ENCODE results near the gene FAM111A.
A peak's percentile ranks its signal among the peaks of the same experiment; 100 is the strongest.

Gene FAM111A

DNA sequence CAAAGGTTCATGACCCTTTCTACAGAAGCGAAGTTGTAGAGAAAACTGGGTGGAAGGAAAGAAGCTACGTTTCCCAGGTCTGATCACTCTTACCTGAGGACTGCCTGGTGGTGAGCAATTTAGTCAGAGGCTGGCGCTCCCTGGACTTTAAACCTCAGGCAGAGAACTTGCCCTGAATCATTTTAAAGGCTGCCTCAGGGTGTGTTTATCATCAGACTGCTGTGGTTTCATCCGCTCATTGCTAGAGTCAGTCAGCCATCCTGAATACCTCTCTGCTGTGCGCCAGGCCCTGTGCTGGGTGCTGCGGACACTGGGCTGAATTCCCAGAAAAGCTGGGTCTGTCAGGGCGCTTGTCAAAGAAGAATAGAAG lies 32.0 kb downstream of the FAM111A start:
- intact Hi-C loops (cut with DNase I) = no loop called here
- no peak for DNase-seq

DNA sequence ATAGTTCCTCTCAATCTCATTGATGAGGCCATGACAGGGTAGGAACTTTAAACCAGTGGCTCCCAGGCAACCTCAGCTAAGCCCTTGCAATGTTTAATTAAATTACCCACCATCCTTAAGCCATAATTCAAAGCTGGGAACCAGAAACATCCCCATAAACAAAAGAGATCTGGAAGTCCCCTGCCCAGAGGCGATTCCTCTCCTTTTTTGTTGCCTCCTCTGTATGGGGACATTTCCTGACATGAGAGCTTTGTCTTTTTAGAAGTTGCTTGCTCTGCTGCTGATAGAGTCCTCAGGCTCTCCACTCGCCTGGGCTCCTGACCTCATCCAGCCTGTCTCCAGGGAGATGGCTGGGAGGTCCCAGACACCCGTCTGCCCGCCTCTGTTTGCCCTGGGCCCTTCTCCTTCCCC lies 32.4 kb downstream of the FAM111A start:
- no peak for DNase-seq
- intact Hi-C loops (cut with DNase I) = no loop called here

DNA sequence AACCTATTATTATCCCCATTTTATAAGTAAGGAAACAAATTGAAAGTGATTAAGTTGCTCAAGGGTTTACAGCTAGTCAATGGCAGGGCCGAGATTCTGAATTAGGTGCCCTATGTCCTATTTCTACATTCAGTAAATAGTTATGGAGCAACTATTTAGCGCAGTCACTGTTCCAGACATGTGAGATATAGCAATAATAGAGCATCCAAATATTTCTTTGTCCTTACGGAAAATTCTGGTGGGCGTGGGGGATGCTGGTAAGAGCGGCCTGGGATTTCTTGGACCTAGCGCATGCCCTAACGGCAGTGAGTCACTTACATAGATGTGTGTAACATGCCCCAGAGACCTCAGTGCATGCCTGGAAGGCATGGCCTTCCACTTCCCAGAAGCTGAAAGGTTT lies 33.7 kb downstream of the FAM111A start:
- intact Hi-C loops (cut with DNase I) = no loop called here
- no peak for DNase-seq

DNA sequence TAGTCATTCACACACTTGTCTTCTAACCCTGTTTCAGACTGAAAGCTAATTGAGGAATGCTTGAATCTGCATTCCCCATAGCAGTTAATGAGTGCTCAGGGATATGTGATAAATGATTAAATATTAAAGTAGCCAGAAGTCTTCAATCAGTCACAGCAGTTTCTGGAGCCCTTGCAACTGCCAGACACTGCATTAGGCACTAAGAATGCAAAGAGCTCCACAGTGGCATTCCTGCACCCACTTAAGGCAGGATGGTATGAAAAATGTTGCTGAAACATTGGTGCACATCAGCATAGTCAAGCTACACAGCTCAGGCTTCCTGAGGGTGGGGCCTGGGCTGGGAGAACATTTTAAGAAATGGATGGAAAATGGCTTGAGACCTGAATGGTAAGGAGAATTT lies 35.7 kb downstream of the FAM111A start:
- DNase-seq = no peak
- intact Hi-C loops (cut with DNase I) = no loop called here

DNA sequence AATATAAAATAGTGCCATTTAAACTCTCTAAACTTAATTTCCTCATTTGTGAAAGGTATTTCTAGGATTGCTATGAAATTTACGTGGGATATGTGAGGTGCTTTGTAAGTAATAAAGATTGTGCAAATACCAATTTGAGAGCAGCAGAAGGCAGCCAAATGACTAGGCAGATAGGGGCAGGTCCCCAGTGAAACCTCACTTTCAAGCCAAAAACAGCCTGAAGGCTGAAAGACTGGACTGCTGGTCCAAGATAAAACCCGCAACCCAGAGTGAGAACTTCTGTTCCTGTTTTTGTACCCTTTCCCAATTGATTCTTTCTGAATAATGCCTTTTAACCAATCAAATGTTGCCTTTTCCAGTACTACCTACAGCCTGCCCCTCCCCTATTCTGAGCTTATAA lies 36.5 kb downstream of the FAM111A start:
- intact Hi-C loops (cut with DNase I) = no loop called here

DNA sequence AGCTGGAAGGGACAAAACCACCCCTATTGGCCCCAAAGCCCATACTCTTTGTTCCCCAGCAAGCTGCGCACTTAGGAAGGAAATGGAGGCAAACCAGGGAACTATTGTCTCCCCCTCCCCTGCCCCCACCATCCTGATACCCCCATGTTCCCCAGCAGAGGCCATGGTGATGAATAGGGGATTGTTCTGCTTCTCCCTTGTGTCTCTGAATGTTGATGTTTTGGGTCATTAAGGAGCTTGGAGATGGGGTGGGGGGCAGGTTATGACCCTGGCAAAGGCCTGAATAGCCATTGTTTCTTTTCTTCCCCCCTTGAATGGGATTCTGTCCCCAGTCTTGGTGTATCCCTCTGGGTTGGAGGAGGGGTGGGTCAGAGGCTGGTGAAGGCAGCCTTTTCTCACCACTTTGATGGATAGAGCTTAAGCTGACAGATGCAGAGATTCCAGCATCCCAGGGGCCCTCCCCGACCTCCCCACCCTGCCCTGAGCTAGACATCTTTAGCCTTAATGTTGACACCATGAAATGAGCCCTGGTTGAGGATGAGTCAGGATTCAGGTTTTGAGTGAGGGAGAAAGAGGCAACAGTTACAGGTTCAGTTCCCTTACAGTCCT lies 37.6 kb downstream of the FAM111A start:
- DNase-seq = peak in 1 of 10 donors; percentile 24
- intact Hi-C loops (cut with DNase I) = no loop called here

More for the DNA sequence above, 36.5 kb downstream of the FAM111A start:
- no peak for DNase-seq

DNA sequence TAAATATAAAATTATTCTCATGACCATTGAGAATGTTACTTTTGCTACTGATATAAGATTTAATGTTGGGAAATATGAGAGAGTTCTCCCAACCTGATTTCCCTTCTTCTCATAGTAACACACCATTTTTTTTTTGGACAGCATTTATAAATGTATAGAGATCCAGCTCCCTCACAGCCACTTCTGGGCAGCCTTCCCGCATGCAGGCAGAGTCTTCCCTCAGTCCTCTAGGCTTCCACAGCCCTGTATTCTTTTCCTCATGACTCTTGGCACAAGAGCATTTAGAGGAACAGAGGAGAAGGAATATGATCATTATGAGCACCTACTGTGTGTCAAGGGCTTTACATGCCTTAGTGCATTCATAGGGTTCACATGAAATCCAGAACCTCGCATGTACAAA lies 38.3 kb downstream of the FAM111A start:
- intact Hi-C loops (cut with DNase I) = no loop called here
- DNase-seq = peak in 5 of 10 donors; percentile 42 to 87 (median 77)

DNA sequence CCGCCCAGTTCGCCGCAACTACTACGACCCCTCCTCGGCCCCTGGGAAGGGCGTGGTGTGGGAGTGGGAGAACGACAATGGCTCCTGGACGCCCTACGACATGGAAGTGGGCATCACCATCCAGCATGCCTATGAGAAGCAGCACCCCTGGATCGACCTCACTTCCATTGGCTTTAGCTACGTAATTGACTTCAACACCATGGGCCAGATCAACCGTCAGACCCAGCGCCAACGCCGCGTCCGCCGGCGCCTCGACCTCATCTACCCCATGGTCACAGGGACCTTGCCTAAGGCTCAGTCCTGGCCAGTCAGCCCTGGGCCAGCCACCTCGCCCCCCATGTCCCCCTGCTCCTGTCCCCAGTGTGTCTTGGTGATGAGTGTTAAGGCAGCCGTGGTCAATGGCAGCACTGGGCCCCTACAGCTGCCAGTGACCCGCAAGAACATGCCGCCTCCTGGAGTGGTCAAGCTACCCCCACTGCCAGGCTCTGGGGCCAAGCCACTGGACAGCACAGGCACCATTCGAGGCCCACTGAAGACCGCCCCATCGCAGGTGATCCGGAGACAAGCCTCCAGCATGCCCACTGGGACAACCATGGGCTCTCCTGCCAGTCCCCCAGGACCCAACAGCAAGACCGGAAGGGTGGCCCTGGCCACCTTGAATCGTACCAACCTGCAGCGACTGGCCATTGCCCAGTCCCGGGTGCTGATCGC lies 39.2 kb downstream of the FAM111A start:
- intact Hi-C loops (cut with DNase I) = no loop called here
- peak in 2 of 10 donors; percentile 67 to 84 for DNase-seq

DNA sequence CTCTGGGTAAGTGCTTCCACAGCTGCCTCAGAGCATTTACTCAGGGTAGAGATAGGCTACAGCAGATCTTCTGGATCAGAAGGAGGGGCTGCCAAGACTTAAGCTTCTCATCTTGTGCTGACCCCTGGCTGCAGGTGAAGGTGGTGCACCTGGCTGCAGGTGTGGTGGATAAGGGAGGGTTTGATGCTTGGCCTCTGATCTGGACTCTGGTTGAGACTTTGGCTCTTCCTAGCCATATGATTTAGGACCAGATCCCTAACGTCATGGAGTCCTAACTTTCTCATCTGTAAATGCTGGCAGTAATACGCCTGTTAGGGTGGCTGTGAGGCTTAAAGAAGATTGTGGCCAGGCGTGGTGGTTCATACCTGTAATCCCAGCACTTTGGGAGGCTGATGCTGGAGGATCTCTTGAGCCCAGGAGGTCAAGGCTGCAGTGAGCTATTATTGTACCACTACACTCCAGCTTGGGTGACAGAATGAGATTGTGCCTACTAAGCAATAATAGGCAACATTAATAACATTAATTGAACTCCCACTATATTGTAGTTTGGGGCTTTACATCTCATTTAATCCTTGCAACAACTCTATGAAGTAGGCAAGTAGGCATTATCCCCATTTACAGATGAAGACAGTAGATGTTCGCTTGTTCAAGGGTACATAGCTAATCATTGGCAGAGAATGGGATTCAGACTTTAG lies 39.9 kb downstream of the FAM111A start:
- intact Hi-C loops (cut with DNase I) = no loop called here

DNA sequence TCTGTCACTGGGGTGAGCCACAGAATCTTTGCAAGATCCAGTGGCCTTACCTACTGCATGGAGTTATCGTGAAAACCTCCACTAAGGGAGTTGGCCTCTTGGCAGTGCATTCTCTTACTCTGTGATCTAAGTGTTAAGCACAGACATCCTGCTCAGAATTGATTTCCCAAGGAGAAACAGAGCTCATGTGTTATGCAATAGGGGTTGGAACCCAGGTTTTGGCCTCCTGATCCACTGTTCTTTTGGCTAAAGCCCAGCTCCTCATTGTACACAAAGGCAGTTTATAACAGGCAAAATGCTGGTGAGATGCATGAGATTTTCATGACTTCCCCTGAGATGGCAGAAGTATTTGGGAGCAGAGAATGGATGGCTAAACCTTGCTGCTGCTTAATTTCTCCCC lies 41.1 kb downstream of the FAM111A start:
- intact Hi-C loops (cut with DNase I) = no loop called here
- no peak for DNase-seq

More for the DNA sequence above, 39.9 kb downstream of the FAM111A start:
- no peak for DNase-seq

DNA sequence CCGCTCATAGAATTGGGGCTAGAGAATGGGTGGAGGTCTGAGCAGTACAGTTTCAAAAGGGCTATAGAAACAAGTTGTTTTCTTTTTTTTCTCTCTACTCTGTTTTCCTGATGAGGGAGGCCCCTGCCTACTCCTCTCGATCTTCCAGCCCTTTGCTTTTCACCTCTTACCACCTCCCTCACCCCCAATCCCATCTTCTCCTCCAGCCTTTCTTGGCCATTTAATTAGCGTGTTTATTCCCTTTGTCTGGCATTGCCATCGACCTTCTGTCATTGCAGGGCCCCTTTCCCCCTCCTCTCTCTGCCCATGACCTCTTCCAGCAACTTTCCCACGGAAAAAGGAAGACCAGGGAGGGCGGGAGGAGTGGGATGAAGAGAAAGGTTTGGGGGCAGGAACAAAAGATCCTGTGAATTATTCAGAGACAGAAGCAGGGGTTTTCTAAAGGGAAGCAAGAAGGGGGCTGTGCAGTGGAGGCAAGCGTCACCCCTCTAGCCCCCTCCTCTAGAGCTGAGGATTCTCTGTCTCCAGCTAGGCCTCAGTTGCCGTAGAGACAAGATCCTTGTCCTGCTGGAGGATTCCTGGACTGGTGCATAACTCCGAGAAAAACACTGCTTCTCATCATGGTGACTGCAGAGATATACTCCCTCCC lies 42.2 kb downstream of the FAM111A start:
- intact Hi-C loops (cut with DNase I) = no loop called here
- no peak for DNase-seq

DNA sequence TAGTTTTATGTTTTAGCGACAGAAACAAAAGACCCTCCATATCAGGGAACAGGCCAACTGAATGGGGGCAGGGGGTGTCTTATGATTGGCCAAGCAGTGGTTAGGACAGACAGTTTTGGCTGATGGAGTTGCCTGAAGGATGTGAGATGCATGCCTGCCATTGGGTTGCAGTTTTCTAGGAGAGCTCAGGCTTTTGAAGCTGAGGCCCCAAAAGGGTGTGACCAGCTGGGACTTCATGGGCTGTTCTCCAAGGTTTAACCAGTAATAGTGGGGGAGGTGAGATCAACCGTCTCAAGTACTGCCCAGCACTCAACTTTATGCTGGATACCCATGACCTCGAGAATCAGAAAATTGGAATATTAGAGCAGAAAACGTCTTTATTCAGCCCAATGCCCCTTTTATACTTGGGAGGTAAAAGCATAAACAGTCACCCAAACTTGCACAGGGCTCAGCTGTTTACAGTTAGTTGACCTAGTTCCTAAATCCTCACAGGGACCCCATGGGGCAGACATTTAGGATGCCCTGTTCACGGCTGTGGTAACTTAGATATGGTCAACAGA lies 42.8 kb downstream of the FAM111A start:
- intact Hi-C loops (cut with DNase I) = no loop called here
- DNase-seq = no peak

DNA sequence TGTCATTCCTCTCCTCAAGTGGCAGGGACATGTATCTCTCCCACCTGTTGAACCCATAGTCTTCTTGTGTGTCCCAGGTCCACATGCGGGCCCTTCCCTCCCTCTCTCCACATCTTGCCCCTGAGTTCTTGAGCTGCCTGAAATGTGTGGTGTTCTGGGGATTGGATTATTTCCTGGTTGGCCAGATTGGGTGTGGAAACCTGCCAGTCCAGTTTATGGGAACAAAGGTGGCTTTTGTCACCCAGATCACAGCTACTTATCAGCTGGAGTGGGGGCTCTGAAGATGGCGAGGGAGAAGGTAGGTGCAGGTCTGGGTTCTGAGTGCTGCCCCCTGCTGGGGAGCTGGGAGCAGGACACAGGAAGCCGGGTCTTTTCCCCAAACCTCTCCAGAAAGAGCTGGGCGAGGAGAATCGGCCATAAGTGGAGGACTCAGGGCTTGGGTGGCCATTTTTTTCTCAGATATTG lies 43.5 kb downstream of the FAM111A start:
- DNase-seq = peak in 5 of 10 donors; percentile 49 to 73 (median 57)
- intact Hi-C loops (cut with DNase I) = no loop called here

DNA sequence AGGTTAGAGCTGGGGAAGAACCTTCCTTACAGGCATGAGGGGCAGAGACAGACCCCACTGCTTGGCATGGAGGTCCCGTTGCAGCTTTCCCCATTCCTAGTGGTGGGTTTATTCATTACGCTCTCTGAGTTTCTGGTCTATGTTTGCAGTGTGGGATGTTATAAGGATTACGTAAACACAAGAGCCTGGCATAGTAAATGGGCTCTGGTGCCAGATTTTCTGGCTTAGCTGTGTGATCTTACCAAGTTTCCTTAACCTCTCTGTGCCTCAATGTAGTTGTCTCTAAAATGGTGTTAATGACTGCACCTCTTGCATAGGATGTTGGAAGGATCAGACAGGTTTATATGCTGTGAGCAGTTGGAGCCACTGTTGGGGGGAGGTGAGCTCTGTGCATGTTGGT lies 44.4 kb downstream of the FAM111A start:
- DNase-seq = no peak
- intact Hi-C loops (cut with DNase I) = no loop called here

DNA sequence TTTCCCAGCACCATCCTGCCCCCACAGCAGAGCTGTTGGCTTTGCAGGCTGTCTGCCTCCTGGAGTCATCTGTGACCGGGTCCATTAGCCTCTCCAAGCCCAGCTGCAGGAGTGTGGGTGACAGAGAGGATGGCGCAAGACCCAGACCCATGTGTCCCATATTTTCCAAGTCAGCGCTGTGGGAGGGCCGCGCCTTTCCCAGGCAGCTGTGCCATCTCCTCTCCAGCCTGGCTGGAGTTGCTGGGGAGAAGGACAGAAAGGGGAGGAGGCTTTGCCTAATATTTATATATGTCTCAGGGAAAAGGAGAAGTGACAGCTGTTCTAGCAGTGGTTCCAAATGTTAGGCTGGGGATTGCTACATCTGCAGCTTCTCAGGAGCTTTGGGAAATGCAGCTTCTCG lies 44.9 kb downstream of the FAM111A start:
- peak in 2 of 10 donors; percentile 63 to 72 for DNase-seq
- intact Hi-C loops (cut with DNase I) = no loop called here

DNA sequence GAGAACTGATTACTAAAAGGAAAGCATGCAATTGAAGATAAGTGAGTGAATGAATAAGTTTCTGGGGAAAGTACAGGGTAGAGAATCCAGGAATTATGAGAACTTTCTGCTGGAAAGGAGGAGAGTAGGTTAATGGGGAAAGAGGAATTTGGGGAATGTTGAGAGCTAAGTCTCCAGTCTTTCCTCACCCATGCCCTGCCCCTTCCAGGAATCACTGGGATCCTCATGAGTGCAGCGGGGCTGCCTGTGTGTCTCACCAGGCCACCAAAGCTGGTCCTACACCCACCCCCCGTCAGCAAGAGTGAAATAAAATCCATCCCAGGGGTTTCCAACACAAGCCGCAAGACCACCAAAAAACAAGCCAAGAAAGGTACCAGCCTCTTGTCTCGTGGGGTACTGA lies 46.3 kb downstream of the FAM111A start:
- intact Hi-C loops (cut with DNase I) = no loop called here
- no peak for DNase-seq

DNA sequence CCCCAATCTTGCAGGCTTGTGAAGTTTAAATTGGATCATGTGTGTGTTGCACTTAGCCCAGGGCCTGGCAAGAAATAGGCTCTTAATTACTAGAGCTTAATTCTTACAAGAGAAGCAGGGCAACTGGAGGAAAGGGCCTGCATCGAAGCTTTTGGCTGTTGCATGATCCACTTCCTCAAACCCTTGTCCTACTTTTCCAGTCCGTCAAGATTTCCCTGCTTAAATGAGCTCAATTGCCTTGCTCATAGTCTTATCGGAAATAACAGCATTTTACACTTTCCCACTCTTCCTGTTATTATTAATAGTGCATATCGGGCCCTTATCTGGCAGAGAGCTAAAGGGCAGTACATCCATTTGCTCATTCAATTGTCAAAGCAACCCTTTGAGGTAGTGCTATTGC lies 47.3 kb downstream of the FAM111A start:
- DNase-seq = no peak
- intact Hi-C loops (cut with DNase I) = no loop called here

DNA sequence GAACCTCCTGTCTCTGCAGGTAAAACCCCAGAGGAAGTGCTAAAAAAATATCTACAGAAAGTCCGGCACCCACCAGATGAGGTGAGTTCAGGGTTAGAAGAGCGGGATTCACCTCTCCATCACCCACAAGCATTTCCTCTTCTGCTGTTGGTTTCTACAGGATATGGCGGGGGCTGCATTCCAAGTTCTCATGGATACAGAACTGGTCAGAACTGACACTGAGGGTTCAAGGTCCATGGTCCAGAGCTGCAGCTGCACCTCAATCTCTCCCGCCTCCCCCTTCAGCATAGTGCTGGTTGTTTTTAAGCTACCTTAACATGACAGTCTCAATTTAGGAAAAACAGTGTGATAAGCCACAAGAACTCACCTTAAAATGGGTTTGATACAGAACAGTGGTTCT lies 48.4 kb downstream of the FAM111A start:
- DNase-seq = no peak
- intact Hi-C loops (cut with DNase I) = no loop called here

DNA sequence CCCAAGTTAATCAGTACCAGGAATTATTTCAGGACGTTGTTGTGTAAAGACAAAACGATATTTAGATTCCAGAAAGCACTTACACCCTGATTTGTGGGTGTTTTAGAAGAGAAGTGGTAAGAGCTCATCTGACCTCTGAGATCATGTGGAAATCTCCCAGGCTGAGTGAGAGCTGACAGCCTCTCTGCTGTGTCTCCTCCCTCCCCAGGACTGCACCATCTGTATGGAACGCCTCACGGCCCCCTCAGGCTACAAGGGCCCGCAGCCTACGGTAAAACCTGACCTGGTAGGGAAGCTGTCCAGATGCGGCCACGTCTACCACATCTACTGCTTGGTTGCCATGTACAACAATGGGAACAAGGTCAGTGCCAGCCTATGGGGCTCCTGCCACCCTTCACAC lies 49.2 kb downstream of the FAM111A start:
- intact Hi-C loops (cut with DNase I) = no loop called here
- peak in 1 of 10 donors; percentile 50 for DNase-seq

DNA sequence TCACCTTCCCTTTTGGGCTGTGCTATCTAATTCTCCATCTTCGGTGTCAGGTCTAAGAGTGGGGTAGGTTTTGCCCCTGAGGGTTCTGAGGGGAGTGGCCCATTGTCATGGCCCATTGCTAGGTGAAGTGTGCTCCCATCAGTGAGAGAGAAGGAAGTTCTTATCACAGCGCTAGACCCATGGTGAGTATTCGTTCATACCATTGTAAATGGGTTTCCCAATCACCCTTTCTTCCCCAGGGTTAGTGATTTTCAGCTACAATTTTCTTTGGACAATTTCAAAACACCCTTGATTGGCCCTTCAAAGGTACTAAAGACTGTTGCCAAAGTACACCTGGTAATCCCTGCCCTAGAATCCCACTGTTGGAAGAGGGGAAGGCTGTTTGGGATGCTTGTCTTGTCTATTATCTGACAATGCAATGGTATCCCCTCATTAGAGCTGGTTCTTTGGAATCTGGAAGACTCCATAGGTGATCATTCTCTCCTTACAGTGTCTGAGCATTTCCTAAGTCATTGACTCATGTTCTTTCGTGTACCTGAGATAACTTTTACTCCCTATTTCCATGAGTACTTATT lies 49.9 kb downstream of the FAM111A start:
- no peak for DNase-seq
- intact Hi-C loops (cut with DNase I) = no loop called here

Data from posterior cingulate gyrus (tissue), 11 donors.